GM19397 (cell line): ENCODE results near the gene FBRSL1.
"Not testable (repeated sequence)": the region's sequence is repeated elsewhere in the genome, so short reads cannot be mapped to it uniquely, and the experiment has no call there.

Experiments used
- ATAC-seq: cut with Tn5 transposase; IDR thresholded peaks from one replicate; pipeline ENCODE4 v1.9.1; 2021; ENCODE audit warnings: mild to moderate bottlenecking, moderate library complexity; ENCODE audit not compliant: unreplicated experiment

FBRSL1 gene

GRCh38 chr12:132469423-132469822, 20.5 kb upstream of the FBRSL1 start:
- no peak for ATAC-seq

GRCh38 chr12:132470397-132470796, 19.6 kb upstream of the FBRSL1 start:
- ATAC-seq, result no peak

- ATAC-seq, result no peak
Observed at GRCh38 chr12:132471011-132471857, 18.7 kb upstream of the FBRSL1 start.

- ATAC-seq, result no peak
Observed at GRCh38 chr12:132471858-132472255, 18.1 kb upstream of the FBRSL1 start.

GRCh38 chr12:132472386-132472785, 17.6 kb upstream of the FBRSL1 start:
- ATAC-seq, result no peak

GRCh38 chr12:132474237-132474741, 15.7 kb upstream of the FBRSL1 start:
- ATAC-seq, result no peak

- not testable (repeated sequence) for ATAC-seq
Observed at GRCh38 chr12:132474799-132475303, 15.1 kb upstream of the FBRSL1 start.

- ATAC-seq, result no peak
Observed at GRCh38 chr12:132475304-132476037, 14.5 kb upstream of the FBRSL1 start.

GRCh38 chr12:132476038-132476414, 13.9 kb upstream of the FBRSL1 start:
- ATAC-seq, result no peak

- no peak for ATAC-seq
Observed at GRCh38 chr12:132476421-132476820, 13.5 kb upstream of the FBRSL1 start.

GRCh38 chr12:132477017-132477702, 12.8 kb upstream of the FBRSL1 start:
- ATAC-seq, result no peak

GRCh38 chr12:132477703-132478432, 12.1 kb upstream of the FBRSL1 start:
- ATAC-seq, result no peak

- no peak for ATAC-seq
Observed at GRCh38 chr12:132478433-132478803, 11.5 kb upstream of the FBRSL1 start.

GRCh38 chr12:132478845-132479244, 11.1 kb upstream of the FBRSL1 start:
- ATAC-seq, result no peak

- no peak for ATAC-seq
Observed at GRCh38 chr12:132479291-132479690, 10.7 kb upstream of the FBRSL1 start.

GRCh38 chr12:132479938-132480622, 9.9 kb upstream of the FBRSL1 start:
- no peak for ATAC-seq

- ATAC-seq, result no peak
Observed at GRCh38 chr12:132480623-132481132, 9.3 kb upstream of the FBRSL1 start.

GRCh38 chr12:132481345-132481744, 8.6 kb upstream of the FBRSL1 start:
- ATAC-seq, result no peak

- ATAC-seq, result no peak
Observed at GRCh38 chr12:132481771-132482745, 7.9 kb upstream of the FBRSL1 start.
